Uterine smooth muscle cell (primary cell): Measurements from ENCODE around the gene NPTN. TPM values are rescaled to one million over a fixed set of nuclear protein-coding genes. Genes with fewer than 3 reads are reported as not detected.

Experiments used
- total RNA-seq: library from RNA; depleted of rRNA; stranded (reverse); fragments of >200 nt; gene quantifications from 2 replicates; pipeline ENCODE4 v1.2.3, GENCODE V29; 2014

The NPTN gene
- total RNA-seq = 142 and 154 TPM in 2 replicates

GRCh38 chr15:73633111-73633990 lies at the start of gene NPTN:
TSS of gene NPTN (minus strand) at chr15:73633389. CDS start at chr15:73633215, 174 bp downstream.

Other genes starting within 250 kb of the NPTN start
- gene REC114, start 190.2 kb downstream of the NPTN start, total RNA-seq = not detected in 2 replicates
- gene CD276, start 51.0 kb upstream of the NPTN start, total RNA-seq = 151 and 164 TPM in 2 replicates
- gene INSYN1, start 120.0 kb upstream of the NPTN start, total RNA-seq = 0.11 and 0.50 TPM in 2 replicates
- not detected in 2 replicates for gene TBC1D21, start 240.2 kb upstream of the NPTN start, total RNA-seq